ENCODE data around the gene MAP2. TPM values are rescaled to one million over a fixed set of nuclear protein-coding genes. Genes with fewer than 3 reads are reported as not detected.

Gene MAP2
- total and polyA plus RNA-seq, 2 of the 8 experiments (the other 6 are each of a cell fraction or from before 2014, with no cell fraction given) = 5.9 to 9.4 TPM

- Histone ChIP-seq H3K23me2 (ENCODE audit: low read depth, low read length) (no peaks in the 10 kb centered on the region), H2AK5ac (ENCODE audit: low read depth, low read length) (no peak overlapping the region), H3K36me3 (ENCODE audit: control insufficient read depth in 2 of 4, insufficient read depth in 4 of 4, low read length in 3 of 4) (no peaks in the 10 kb centered on the region), H2BK12ac (ENCODE audit: low read depth, low read length) (no peak overlapping the region), H4K5ac (ENCODE audit: insufficient read length, low read depth, low read length) (no peak overlapping the region), H3K79me2 (ENCODE audit: control insufficient read depth in 1 of 2, insufficient read depth in 2 of 2, low read length in 2 of 2) (no peaks in the 10 kb centered on the region), H3K4me1 (replicated peaks in 1 of 4; ENCODE audit: control insufficient read depth in 3 of 4, insufficient read depth in 4 of 4, low read length in 3 of 4) (no peaks in the 10 kb centered on the region), H3K4me3 (ENCODE audit: extremely low read depth in 1 of 4, insufficient read depth in 2 of 4, low read depth in 3 of 4, low read length in 4 of 4) (no peak overlapping the region), H3K14ac (ENCODE audit: insufficient read length) (no peak overlapping the region), H3K18ac (ENCODE audit: extremely low read depth, low read length) (no peak overlapping the region), H2BK120ac (replicated peaks; ENCODE audit: low read depth, low read length) (no peak overlapping the region), H4K20me1 (replicated peaks in 1 of 2; ENCODE audit: control insufficient read depth in 1 of 2, insufficient read depth in 2 of 2, low read length in 2 of 2) (no peaks in the 10 kb centered on the region), H2BK15ac (ENCODE audit: low read length) (no peak overlapping the region), H3K27me3 (replicated peaks in 1 of 4; ENCODE audit: control insufficient read depth in 3 of 4, extremely low read depth in 1 of 4, insufficient read depth in 3 of 4, low read length in 3 of 4) (no peaks in the 10 kb centered on the region), H3K56ac (replicated peaks; ENCODE audit: insufficient read length, low read depth, low read length) (no peak overlapping the region), H3K79me1 (ENCODE audit: low read depth, low read length) (no peaks in the 10 kb centered on the region), H3K27ac (ENCODE audit: low read depth, low read length) (no peak overlapping the region), H2BK20ac (ENCODE audit: low read length) (no peak overlapping the region), H2BK5ac (ENCODE audit: low read depth, low read length) (no peak overlapping the region), H3K9me3 (ENCODE audit: insufficient read depth in 2 of 2, low read depth in 1 of 2, low read length in 1 of 2) (no peaks in the 10 kb centered on the region), H4K8ac (ENCODE audit: extremely low read depth, insufficient read depth, low read length) (no peak overlapping the region), H3K23ac (ENCODE audit: insufficient read length) (no peak overlapping the region), H3K4ac (replicated peaks; ENCODE audit: insufficient read length, low read depth, low read length) (no peak overlapping the region), H4K91ac (replicated peaks; ENCODE audit: insufficient read length, low read length) (no peak overlapping the region), H2AFZ (ENCODE audit: low read length) (no peak overlapping the region), H3K4me2 (ENCODE audit: insufficient read depth in 1 of 2, low read depth in 2 of 2, low read length in 2 of 2) (no peak overlapping the region), H3K9ac (replicated peaks in 1 of 4; ENCODE audit: extremely low read depth in 1 of 4, low read depth in 3 of 4, low read length in 3 of 4) (no peak overlapping the region)
- no peak for TF ChIP-seq SRF (IDR thresholded peaks at IDR 0.05; ENCODE audit: low read depth, low read length)
- TF ChIP-seq EGR1 (IDR thresholded peaks at IDR 0.05; ENCODE audit: borderline replicate concordance, low read depth, low read length) = no peak
- TF ChIP-seq ATF3 (IDR thresholded peaks at IDR 0.05; ENCODE audit: insufficient read depth, low read depth, low read length) = no peak
- no peak for TF ChIP-seq HDAC6 (IDR thresholded peaks at IDR 0.05; ENCODE audit: low read depth, low read length)
- no peak for TF ChIP-seq SP2 (IDR thresholded peaks at IDR 0.05; ENCODE audit: low read length)
- no peak for TF ChIP-seq TEAD4 (IDR thresholded peaks at IDR 0.05; ENCODE audit: low read depth, low read length)
- TF ChIP-seq KDM1A (IDR thresholded peaks at IDR 0.05; ENCODE audit: borderline replicate concordance, low read length) = no peak
- no peak for TF ChIP-seq CBX8 (IDR thresholded peaks at IDR 0.05; ENCODE audit: borderline replicate concordance, low read depth, low read length)
- no peak for TF ChIP-seq KDM4A (IDR thresholded peaks at IDR 0.05; ENCODE audit: low read depth, low read length, severe bottlenecking)
- TF ChIP-seq CEBPB (IDR thresholded peaks at IDR 0.05; ENCODE audit: low read depth, low read length) = no peak
- TF ChIP-seq SUZ12 (IDR thresholded peaks at IDR 0.05; ENCODE audit: low read length) = no peak
- no peak for TF ChIP-seq SP1 (IDR thresholded peaks at IDR 0.05; ENCODE audit: low read depth, low read length)
- TF ChIP-seq TAF1 (IDR thresholded peaks at IDR 0.05; ENCODE audit: low read depth, low read length) = no peak
- TF ChIP-seq ASH2L (IDR thresholded peaks at IDR 0.05; ENCODE audit: low read length) = no peak
- no peak for TF ChIP-seq ATF2 (IDR thresholded peaks at IDR 0.05; ENCODE audit: low read length)
- ChIA-PET CTCF (ENCODE audit: partially characterized antibody) (no interaction called here), POLR2A (ENCODE audit: partially characterized antibody) (no interaction called here)
- FAIRE-seq (no peak), DNase-seq (ENCODE audit: low read depth in 1 of 2, low spot score in 2 of 2) (no peak)
Measured at GRCh38 chr2:209395652-209396051, 28.2 kb upstream of the MAP2 start.

Data from H1 (cell line).